Transverse colon (tissue), 4 donors: Measurements from ENCODE around the gene GMNN.

ENCODE experiments used
- EP300 ChIP-seq: sonication (generic); formaldehyde crosslinking; IDR thresholded peaks from one replicate; pipeline ENCODE4 v1.6.1; 2017; ENCODE audit warnings: antibody characterized with exemption, low read depth
- POLR2A ChIP-seq: fragments of 450-650 bp; IDR thresholded peaks from one replicate; pipeline ENCODE4 v1.6.1; 2016; ENCODE audit warnings: antibody characterized with exemption, mild to moderate bottlenecking, moderate library complexity
- POLR2AphosphoS5 ChIP-seq, 3 donors: sonication (generic); formaldehyde crosslinking; IDR thresholded peaks; one replicate each; pipeline ENCODE4 v1.6.1; 2016; ENCODE audit warnings: antibody characterized with exemption in 3 of 3
- TF ChIP-seq, protein P1 (sequence below), 5 experiments: fragments of 200-600 bp in 3 of 5; fragments of 450-650 bp in 2 of 5; sonication (generic) in 3 of 5; IDR thresholded peaks; 1 replicate in 2 of 5; 2 replicates in 3 of 5; pipeline ENCODE4 v1.5.1; 2016 to 2017; ENCODE audit warnings: antibody characterized with exemption in 5 of 5, inconsistent platforms in 3 of 5, mild to moderate bottlenecking in 2 of 5, moderate library complexity in 1 of 5

DNA sequence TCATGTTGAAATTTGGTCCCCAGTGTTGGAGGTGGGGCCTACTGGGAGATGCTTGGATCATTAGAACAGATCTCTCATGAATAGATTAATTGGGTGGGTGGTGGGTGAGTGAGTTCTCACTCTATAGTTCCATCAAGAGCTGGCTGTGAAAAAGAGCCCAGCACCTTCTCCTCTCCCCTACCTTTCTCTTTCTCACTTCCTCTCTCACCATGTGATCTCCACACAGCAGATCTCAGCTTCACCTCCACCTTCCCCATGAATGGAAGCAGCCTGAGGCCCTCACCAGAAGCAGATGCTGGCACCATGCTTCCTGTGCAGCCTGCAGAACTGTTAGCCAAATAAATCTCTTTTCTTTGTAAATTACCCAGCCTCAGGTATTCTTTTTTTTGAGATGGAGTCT is 12.9 kb upstream of the GMNN start:
- TF ChIP-seq EP300 (no peak), POLR2A (no peak), POLR2AphosphoS5 (IDR thresholded peaks at IDR 0.05) (no peak)
- TF ChIP-seq, protein P1, sequence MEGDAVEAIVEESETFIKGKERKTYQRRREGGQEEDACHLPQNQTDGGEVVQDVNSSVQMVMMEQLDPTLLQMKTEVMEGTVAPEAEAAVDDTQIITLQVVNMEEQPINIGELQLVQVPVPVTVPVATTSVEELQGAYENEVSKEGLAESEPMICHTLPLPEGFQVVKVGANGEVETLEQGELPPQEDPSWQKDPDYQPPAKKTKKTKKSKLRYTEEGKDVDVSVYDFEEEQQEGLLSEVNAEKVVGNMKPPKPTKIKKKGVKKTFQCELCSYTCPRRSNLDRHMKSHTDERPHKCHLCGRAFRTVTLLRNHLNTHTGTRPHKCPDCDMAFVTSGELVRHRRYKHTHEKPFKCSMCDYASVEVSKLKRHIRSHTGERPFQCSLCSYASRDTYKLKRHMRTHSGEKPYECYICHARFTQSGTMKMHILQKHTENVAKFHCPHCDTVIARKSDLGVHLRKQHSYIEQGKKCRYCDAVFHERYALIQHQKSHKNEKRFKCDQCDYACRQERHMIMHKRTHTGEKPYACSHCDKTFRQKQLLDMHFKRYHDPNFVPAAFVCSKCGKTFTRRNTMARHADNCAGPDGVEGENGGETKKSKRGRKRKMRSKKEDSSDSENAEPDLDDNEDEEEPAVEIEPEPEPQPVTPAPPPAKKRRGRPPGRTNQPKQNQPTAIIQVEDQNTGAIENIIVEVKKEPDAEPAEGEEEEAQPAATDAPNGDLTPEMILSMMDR (IDR thresholded peaks at IDR 0.05): no peak
